ENCODE results near the gene MYT1.
"Not testable (repeated sequence)": the region's sequence is repeated elsewhere in the genome, so short reads cannot be mapped to it uniquely, and the experiment has no call there.

Gene MYT1

DNA sequence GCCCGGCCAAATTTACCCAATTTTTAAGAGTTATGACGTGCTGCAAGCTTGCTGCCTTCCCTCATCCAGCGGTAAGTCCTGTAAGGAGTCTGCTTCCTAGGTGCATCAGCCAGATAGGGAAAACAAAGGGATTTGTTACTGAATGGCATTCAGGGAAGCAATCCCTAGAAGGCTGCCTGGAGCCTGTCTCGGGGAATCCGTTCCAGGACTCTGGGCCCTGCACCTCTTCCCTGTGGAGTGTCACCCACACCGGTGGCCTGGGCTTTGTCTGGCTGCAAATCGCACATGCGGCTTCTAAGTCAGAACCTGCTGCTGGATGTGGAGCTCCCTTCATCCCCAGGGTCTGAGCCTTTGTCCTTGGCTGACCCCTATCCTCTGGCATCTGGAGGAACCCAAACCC, 7.0 kb downstream of the MYT1 start:
- no peak for DNase-seq

DNA sequence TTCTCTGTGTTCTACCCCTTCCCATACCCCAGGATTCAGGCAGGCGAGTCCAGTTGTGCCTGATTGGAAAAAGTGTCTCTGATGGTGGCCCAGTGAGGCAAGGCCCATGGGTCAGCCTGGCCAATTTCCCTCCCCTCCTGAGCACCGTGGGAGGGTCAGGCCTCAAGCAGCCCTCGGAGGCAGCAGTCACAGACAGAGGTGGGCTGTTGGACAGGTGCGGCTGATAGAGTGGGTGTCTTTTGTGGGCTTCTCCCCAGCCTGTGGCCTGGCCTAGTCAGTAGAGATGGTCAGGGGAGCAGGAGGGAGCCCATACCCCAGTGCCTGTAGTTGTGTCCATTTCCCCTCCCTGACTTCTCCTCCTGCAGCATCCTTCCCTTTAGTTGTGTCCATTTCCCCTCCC, 8.9 kb downstream of the MYT1 start:
- DNase-seq, result no peak

DNA sequence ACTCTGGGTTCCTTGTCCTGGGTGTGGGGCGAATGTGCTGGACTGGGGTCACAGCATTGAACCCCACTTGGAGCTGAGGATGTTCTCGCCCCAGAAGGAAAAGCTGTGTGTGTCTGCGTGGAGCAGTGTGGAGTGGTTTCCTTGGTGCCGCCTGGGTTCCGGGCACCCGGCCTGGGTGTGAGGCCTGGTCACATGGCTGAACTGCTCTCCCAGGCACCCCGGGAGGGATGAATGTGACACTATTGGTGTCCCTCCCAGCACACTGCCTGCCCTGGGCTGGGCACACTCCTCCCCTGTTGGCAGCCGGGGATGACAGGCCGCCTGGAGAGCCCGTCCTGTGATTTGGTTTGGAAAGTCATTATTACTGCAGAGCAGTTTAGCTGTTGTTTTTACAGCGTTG, 12.3 kb downstream of the MYT1 start:
- DNase-seq, result no peak

DNA sequence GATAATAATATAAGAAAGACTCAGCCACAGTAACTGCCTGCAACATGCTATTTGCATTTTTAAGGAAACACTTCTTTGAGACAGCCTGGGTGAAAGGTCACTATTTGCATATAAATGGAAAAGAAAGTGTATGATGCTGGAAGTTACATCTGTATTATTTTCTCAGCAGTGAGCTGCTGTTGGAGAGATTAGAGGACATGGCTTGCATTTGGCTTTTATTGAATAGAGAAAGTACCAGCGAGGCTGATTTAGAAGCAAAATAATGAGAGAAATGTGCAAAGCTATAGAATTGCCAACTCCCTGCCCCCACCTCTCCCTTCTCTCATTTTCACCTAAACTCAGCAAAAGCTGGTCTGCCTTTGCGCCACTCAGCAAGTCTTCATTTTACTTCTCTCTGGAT, 12.7 kb downstream of the MYT1 start:
- no peak for DNase-seq

DNA sequence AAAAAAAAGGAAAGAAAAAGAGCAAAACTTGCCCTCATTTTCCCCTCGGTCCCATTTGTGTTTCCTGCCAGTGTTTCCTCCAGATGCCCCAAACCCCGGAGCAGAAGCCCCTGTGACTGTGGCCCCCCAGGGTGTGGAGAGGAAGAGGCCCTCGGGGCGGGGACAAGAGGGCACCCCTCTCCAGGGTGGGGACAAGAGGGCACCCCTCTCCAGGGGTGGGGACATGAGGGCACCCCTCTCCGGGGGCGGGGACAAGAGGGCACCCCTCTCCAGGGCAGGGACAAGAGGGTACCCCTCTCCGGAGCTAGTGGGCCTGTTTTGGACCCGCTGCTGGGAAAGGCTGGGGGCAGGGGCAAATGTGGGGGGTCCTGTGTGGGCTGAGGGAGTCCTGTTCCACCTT, 13.1 kb downstream of the MYT1 start:
- DNase-seq, result no peak

DNA sequence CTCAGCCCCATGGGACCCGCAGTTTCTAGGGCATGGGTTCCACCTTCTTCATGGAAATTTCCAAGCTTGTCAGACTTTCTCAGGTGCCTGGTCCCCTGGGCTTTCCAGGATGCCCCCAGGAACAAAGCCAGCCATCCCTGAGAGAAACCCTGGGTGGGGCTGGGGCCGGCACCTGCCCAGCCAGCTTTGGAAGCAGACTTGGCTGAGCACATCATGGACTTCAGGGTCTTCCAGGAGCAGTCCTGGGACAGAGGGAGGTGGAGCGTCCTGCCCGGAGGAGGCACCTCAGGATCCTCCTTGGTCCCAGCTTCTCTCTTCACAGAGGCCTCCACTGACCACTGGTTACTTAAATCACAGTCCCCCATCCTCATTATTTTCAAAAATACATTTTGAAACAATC, 13.5 kb downstream of the MYT1 start:
- no peak for DNase-seq

DNA sequence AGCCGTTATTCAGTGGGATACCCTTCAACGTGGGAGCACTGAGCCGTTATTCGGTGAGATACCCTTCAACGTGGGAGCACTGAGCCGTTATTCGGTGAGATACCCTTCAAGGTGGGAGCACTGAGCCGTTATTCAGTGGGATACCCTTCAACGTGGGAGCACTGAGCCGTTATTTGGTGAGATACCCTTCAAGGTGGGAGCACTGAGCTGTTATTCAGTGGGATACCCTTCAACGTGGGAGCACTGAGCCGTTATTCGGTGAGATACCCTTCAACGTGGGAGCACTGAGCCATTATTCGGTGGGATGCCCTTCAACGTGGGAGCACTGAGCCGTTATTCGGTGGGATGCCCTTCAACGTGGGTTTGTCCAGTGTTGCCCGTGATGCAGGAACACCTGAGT, 14.7 kb downstream of the MYT1 start:
- DNase-seq, result not testable (repeated sequence)

DNA sequence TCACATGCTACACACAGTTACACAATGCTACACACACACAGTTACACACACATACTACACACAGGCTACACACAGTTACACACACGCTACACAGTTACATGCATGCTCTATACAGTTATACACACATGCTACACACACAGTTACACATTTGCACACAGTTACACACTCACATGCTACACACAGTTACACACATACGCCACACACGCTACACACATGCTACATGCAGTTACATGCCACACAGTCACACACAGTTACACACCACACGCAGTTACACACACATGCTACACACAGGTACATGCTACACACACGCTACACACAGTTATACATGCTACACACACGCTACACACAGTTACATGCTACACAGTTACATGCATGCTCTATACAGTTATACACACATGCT, 15.6 kb downstream of the MYT1 start:
- DNase-seq, result no peak

DNA sequence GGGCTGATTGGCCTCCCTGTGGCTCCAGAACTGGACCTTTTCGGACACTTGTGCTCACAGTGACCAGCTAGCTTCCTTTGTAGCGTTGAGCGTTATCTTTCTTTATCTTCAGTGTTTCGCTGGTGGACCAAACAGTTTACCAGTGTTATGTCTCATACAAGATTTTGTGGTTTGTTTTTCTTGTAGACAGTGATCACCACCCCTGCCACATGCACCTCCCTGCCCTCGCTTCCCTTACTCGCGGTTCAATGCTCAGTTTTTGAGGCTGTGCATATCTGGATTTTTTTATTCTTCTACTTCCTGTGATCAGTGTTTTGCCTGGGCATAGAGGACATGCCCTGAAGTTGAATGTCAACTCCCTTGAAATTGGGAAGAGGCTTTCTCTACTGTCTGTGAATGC, 16.4 kb downstream of the MYT1 start:
- DNase-seq, result no peak

DNA sequence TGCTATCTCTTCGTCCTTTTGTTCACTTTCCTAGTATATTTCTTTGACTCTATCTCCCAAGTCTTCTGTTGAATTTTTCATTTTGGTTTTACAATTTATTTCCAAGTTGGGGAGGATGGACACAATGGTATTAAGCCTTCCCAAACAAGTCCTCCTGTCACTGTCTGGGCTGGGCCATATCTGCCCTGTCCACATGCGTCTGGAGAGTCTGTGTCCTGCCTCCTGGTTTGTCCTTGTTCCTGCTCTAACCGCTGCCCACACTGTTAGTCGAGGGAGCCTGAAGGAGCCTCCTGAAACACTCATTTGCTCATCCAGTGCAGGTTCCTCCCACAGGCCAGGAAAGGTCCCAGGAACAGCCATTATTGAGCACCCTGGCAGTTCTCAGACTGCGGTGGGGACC, 17.1 kb downstream of the MYT1 start:
- no peak for DNase-seq

DNA sequence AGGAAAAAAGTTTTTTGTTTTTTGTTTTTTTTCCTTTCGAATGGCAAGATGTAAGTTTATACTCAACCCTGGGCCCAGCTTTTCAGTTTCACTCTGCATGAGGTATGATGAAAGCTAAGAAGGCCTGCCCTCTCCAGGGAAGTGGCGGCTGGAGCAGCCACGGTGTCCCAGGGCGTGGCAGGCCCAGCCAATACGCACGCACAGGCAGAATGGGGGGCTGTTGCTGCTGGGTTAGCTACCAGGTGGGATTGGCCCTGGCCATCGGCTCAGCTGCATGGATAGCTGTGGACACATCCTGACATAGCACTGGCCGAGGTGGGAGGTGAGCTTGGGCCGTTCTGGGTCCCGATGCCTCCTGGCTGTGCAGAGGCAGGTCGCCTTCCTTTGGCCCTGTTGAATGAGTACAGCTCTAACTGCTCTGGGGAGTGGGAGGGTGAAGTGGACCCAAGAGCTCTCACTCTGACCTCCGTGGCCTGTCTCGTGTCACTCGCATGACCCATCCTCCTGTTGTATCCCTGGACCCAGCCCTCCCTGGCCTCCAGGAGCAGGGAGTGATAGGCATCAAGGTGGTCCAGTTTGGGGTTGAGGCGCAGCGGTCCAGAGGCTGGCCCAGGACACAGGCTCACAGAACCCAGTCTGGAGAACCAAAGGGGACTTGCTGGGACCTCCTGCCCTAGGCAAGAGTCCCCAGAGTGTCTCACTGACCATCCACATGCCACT, 18.1 kb downstream of the MYT1 start:
- no peak for DNase-seq

DNA sequence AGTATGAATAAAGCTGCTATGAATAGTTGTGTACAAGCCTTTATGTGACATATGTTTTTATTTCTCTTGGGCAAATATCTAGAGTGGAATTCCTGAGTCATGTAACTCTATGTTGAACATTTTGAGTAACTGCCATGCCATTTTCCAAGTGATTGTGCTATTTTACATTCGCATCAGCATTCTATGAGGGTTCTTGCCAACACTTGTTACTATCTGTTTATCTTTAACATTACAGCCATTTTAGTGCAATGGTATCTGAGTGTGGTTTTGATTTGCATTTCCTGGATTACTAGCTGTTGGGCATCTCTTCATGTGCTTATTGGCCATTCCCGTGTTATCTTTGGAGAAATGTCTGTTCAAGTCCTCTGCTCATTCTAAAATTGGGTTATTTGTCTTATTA, 19.1 kb downstream of the MYT1 start:
- no peak for DNase-seq

DNA sequence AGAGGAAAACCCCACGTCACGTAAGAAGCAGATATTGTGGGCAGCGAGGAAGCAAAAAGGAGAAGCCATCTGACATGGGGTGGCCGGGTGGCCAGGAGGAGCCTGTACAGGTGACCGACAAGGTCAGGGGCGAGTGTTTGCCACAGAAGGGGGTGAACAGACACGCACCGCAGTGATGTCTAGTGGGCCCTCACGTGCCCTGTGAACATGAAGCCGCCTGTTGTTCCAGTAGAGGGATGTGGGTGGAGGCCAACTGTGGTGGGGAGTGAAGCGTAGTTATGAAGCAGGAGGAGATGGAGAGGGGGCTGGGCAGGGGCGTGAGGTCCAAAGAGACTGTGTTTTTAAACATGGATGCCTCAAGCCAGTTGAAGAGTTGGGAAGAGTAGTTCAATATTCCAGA, 20.5 kb downstream of the MYT1 start:
- DNase-seq, result no peak

DNA sequence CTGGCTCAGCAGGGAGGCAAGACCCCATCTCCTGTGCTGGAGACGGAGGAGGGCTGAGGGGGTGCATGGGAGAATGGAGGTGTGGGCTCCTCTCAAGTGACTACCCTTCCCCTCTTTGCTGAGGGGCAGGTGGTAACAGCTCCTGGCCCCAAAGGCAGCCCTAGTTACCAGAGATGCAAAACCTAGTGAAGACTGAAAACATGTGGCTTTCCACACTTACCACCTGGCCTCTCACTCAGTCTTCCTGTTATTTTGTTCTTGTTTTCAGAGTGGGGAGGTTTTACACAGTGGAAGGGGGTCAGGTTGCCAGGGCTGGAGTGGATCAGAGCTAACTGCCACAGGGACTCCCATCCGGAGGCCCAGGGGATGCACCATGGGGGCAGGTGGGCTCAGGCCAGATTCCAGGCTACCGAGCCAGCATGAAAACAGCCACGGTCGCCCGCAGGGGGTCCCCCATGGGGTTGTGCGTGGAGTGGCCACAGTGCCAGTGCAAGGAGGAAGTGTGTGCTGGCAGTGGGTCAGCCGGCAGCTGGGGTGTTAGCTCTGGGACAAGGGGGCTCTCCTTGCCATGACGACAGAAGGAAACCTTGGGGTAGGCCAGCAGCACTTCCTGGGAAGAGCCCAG, 21.1 kb downstream of the MYT1 start:
- DNase-seq, result no peak

DNA sequence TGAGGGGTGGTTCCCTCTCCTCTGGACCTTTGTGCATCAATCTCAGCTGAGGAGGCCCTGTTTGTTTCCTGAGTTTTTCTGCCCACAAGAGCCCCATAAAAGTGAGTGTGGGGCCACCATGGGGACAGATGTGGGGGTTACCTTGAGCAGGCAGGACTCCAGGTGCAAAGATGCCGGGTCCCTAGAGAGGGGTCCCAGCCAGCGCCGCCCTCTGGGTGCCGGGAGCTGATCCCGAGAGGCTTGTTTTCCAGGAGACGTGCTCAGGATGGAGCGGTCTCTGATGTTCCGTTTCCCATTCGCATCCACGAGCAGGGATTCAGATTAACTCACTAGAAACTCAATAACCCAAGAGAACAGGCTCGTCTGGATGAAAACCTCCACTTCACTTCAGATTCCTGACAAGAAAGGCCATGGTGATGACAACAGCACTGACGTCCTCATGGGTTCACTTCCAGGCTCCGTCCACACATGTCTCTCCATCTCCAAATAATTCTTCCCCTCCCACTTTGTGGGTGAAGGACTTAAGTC, 21.9 kb downstream of the MYT1 start:
- no peak for DNase-seq

DNA sequence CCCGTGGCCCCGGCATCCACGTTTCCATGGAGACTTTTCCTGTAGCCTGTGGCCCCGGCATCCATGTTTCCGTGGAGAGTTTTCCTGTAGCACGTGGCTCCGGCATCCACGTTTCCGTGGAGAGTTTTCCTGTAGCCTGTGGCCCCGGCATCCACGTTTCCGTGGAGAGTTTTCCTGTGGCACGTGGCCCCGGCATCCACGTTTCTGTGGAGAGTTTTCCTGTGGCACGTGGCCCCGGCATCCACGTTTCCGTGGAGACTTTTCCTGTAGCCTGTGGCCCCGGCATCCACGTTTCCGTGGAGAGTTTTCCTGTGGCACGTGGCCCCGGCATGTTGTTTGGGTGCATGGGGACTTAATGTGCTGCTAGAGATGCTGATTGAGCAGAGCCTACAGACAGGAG, 23.0 kb downstream of the MYT1 start:
- not testable (repeated sequence) for DNase-seq

DNA sequence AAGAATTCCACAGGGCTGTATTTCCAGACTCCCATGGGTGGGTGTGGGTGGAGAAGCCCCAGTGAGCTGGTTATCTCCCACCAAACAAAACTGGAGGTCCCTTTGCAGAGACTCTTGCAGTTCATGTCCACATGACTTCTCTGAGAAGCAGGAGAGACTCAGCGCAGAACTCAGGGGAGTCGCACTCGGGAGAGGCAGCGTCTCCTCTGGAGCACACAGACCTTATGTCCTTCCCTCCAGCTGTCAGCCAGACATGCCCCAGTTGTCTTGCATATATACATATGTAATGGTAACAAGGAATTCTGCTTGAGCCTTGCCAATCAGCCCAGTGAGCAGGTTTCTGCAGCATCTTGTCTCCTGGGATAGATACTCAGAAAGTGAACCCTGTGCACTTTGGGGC, 23.8 kb downstream of the MYT1 start:
- DNase-seq, result no peak

DNA sequence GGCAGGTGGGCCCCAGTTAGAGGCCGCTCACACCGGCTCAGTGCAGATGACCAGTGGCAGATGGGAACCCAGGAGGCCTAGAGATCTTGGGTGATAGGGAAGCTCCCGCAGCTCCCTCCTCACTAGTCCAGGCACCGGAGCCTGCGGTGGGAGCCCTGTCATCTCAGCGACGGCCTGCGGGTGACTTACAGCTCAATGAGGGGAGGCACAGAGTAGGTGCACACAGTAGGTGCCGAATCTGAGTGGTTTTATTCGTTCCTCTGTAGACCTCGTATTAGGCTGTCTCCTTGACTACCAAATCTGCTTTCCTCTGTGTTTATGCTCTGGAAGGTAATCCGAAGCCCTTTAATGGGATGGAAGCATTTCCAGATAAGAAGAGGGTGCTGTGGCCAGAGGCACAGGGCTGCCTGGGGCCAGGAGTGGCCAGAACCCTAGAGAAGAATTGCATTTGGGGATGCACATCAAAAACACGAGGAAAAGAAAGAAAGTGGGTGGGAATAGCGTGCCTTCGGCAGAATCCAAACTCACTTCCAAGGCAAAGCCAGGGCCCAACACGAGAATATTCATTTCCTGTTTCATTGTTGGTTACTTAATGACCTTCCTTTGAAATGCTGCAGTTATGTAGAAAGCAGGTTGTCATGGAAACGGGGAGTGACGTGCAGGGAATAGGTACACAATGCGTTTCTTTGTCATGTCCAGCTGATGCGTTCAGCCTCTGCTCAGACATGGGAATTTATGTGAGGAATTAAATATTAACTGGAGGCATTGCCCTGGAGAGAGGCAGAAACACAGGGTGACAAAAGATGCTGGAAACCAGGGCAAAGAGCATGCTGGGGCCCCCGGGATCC, 24.7 kb downstream of the MYT1 start:
- no peak for DNase-seq

DNA sequence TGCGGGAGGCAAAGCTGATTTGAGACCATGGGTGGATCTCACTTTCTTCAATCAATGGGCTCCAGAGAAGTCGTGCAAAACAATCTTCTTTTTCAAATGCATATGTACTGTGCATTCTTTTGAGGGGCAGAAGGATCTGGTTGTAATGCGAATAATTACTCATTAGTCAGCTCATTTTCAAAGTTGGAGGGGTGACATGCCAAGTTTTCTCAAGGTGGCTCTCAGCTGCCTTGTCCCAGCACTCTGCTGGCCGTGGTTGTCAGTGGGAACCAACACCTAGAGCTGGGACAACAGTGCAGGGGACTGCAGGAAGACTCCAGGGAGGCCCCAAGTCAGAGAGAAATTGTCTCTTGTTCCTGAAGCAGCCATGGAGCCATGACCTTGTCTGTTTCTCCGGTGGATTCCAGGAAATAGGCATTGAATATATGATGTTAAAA, 25.3 kb downstream of the MYT1 start:
- no peak for DNase-seq

DNA sequence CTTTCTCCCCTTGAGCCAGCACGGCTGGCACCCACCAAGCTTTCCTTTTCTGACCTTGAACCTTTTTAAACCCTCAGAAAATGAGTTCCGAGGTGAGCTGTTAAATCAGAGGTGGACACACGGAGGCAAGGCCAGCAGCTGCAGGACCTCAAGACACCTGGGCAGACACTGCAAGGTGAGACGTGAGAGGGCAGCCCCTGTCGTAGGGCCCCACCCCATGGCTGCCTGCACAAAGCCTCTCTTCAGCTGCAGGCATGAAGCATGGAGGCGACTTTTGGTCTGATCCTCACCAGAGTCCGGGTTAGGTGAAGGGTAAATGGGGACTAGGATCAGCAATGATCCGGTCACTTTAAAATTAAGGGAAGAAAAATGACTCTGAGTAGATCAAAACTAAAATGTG, 25.7 kb downstream of the MYT1 start:
- DNase-seq, result no peak

DNA sequence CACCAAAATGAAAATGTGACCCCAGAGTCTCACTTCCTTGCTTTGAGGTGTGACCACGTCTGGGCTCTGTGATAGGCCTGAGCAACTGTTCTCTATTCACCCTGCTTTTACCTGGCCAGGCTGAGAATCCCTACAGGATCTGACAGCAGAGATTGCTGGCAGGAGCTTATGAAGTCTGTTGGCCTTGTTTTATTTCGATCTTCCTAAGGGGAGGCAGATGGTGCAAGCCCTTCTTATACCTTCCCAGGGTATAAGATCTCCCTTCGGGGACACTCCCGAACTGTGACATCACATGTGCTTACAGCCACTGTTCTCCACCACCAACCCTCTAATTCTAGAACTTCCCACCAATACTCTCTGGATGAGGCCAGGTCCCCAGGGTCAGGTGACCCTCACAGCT, 26.8 kb downstream of the MYT1 start:
- DNase-seq, result no peak

DNA sequence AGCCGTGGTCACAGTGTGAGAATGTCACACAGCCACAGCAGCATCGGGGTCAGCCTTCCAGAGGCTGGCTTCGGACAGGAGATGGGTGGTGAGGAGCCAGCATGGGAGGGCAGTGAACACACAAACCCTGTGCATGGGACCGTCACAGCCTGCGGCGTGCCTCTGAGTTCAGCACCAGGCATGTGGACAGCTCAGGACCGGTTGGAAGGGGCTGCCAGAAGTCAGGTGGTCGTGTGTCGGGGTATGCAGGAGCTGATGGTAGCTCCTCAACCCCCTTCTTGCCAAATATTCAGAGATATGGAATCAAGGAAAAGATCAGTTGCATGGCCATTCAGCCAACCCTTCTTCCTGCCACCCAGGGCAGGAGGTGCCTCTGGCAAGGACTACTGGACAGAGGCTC, 28.2 kb downstream of the MYT1 start:
- DNase-seq, result peak; percentile 6

DNA sequence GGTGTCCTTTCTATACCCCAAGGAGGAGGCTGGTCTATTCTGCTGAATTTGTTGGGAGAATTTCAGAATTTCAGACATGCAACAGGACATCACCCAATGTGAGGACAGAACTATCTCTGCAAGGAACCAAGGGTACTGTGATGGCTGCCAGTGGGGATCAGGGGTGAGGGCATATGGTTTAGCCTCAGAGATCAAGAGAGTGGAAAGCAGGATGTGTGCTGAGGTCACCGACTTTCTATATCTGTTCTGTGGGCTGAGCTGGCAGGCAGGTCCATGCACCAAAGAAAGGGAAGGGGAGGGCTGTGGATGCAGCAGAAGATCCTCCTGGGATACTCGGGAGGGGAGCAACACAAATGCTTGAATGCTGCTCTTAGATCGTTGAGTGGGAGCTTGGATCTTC, 28.8 kb downstream of the MYT1 start:
- no peak for DNase-seq

DNA sequence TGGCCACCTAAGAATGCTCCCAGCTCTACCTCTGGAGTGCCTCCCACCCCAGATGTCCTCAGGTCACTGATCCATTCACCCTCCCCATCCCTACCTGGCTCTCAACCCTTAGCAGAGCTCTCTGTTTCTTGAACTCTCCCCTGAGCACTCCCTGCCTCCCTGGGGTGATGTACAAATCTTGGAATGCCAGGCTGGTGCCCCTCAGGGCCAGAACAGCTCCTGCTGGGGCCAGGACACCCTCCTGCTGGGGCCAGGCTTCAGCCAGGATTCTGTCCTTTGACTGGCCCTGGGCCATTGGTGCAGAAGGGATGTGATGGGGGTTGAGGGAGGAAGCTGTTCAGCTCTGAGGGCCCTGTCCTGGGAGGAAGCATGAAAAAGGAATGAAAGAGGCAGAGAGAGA, 30.0 kb downstream of the MYT1 start:
- no peak for DNase-seq

Measured in hematopoietic multipotent progenitor cell treated with erythropoietin and hydrocortisone succinate and interleukin-3 and kit ligand, for 4 days (in vitro differentiated cells).